PC-9 (cell line): ENCODE measurements around the gene SOS1.

Experiments
- EZH2 ChIP-seq: fragments of 200-600 bp; sonication (generic); IDR thresholded peaks from 2 replicates; pipeline ENCODE4 v1.8.0; 2017; ENCODE audit warnings: antibody characterized with exemption, low read depth
- TF ChIP-seq, protein P1 (sequence below): fragments of 200-600 bp; sonication (generic); conservative IDR thresholded peaks from 2 replicates; pipeline ENCODE4 v1.6.1; 2017; ENCODE audit warnings: mixed run types, antibody characterized with exemption, mild to moderate bottlenecking, moderate library complexity

DNA sequence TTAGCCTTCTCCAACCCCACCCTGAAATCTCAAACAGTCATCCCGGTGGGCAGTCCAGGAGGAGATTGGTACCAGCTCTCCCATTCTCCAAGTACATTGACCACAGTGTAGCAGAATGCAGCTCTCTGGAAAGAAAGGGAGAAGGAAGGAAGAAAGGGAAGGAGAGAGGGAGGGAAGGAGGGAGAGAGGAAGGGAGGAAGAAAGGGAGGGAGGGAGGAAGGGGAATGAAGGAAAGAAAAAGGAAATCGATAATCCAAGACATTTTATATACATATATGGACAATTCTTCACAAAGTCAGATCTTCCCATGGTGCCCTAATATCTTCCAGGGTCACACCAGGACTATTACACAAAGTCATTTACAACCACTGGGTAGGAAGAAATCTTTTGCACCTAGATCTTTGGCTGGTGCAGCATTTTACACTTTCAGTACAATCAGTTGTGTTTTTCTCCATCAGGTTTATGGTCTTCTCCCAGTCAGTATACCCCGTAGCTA lies 172.4 kb downstream of the SOS1 start:
- TF ChIP-seq, protein P1, sequence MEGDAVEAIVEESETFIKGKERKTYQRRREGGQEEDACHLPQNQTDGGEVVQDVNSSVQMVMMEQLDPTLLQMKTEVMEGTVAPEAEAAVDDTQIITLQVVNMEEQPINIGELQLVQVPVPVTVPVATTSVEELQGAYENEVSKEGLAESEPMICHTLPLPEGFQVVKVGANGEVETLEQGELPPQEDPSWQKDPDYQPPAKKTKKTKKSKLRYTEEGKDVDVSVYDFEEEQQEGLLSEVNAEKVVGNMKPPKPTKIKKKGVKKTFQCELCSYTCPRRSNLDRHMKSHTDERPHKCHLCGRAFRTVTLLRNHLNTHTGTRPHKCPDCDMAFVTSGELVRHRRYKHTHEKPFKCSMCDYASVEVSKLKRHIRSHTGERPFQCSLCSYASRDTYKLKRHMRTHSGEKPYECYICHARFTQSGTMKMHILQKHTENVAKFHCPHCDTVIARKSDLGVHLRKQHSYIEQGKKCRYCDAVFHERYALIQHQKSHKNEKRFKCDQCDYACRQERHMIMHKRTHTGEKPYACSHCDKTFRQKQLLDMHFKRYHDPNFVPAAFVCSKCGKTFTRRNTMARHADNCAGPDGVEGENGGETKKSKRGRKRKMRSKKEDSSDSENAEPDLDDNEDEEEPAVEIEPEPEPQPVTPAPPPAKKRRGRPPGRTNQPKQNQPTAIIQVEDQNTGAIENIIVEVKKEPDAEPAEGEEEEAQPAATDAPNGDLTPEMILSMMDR = no peak
- TF ChIP-seq EZH2 = no peak
